Measurements from ENCODE around the gene RAB11FIP4.
A peak's percentile ranks its signal among the peaks of the same experiment; 100 is the strongest.

Gene RAB11FIP4

GRCh38 chr17:31508288-31509094 lies 117.0 kb downstream of the RAB11FIP4 start:
- DNase-seq, result peak in 1 of 2 donors; percentile 40

GRCh38 chr17:31509095-31509804 lies 117.8 kb downstream of the RAB11FIP4 start:
- no peak for DNase-seq

GRCh38 chr17:31509805-31510177 lies 118.3 kb downstream of the RAB11FIP4 start:
- no peak for DNase-seq

GRCh38 chr17:31510308-31511194 lies 119.1 kb downstream of the RAB11FIP4 start:
- DNase-seq, result no peak

- no peak for DNase-seq
These were observed 119.7 kb downstream of the RAB11FIP4 start for GRCh38 chr17:31511195-31511578.

- DNase-seq, result no peak
These were observed 120.1 kb downstream of the RAB11FIP4 start for GRCh38 chr17:31511580-31511979.

GRCh38 chr17:31512104-31512740 lies 120.7 kb downstream of the RAB11FIP4 start:
- DNase-seq, result no peak

- no peak for DNase-seq
These were observed 121.3 kb downstream of the RAB11FIP4 start for GRCh38 chr17:31512796-31513195.

GRCh38 chr17:31513731-31514427 lies 122.4 kb downstream of the RAB11FIP4 start:
- no peak for DNase-seq

GRCh38 chr17:31515267-31515666 lies 123.8 kb downstream of the RAB11FIP4 start:
- no peak for DNase-seq

GRCh38 chr17:31517524-31517923 lies 126.0 kb downstream of the RAB11FIP4 start:
- no peak for DNase-seq

- DNase-seq, result no peak
These were observed 127.0 kb downstream of the RAB11FIP4 start for GRCh38 chr17:31518478-31518877.

GRCh38 chr17:31521632-31522283 lies 130.3 kb downstream of the RAB11FIP4 start:
- no peak for DNase-seq

- DNase-seq, result no peak
These were observed 130.9 kb downstream of the RAB11FIP4 start for GRCh38 chr17:31522284-31522931.

GRCh38 chr17:31522987-31523495 lies 131.6 kb downstream of the RAB11FIP4 start:
- no peak for DNase-seq

- DNase-seq, result no peak
These were observed 132.6 kb downstream of the RAB11FIP4 start for GRCh38 chr17:31523862-31524730.

- peak; percentile 93 to 95 for DNase-seq
These were observed 133.7 kb downstream of the RAB11FIP4 start for GRCh38 chr17:31524926-31525800.

GRCh38 chr17:31525801-31526549 lies 134.5 kb downstream of the RAB11FIP4 start:
- no peak for DNase-seq
